H9 (cell line): ENCODE measurements around the gene TNFAIP3. TPM values are rescaled to one million over a fixed set of nuclear protein-coding genes. Genes with fewer than 3 reads are reported as not detected.

Source experiments
- DNase-seq: peaks from one replicate; pipeline ENCODE4 v3.0.0-alpha.2; 2017
- H2AFZ ChIP-seq: one replicate; pipeline ENCODE4 v1.6.1; 2013; ENCODE audit warnings: mild to moderate bottlenecking, low read length, control low read depth, moderate library complexity
- H2AK5ac ChIP-seq: 2 replicates; pipeline ENCODE4 v1.6.1; 2013; ENCODE audit warnings: low read length, control low read depth, mixed read lengths; ENCODE audit not compliant: insufficient read length
- H2BK120ac ChIP-seq: one replicate; pipeline ENCODE4 v1.6.1; 2013; ENCODE audit warnings: low read depth, mild to moderate bottlenecking, low read length, control low read depth, inconsistent platforms; ENCODE audit not compliant: poor library complexity, severe bottlenecking
- H2BK12ac ChIP-seq: 2 replicates; pipeline ENCODE4 v1.6.1; 2013; ENCODE audit warnings: low read length, control low read depth, mixed read lengths, low read depth; ENCODE audit not compliant: insufficient read length
- H2BK15ac ChIP-seq: 2 replicates; pipeline ENCODE4 v1.6.1; 2013; ENCODE audit warnings: low read depth, low read length, control low read depth
- H2BK20ac ChIP-seq: one replicate; pipeline ENCODE4 v1.6.1; 2013; ENCODE audit warnings: low read depth, mild to moderate bottlenecking, low read length, control low read depth, inconsistent platforms; ENCODE audit not compliant: poor library complexity, severe bottlenecking
- H2BK5ac ChIP-seq: 2 replicates; pipeline ENCODE4 v1.6.1; 2013; ENCODE audit warnings: low read length, control low read depth, mixed read lengths; ENCODE audit not compliant: insufficient read length
- H3K14ac ChIP-seq: 2 replicates; pipeline ENCODE4 v1.6.1; 2013; ENCODE audit warnings: low read length, control low read depth; ENCODE audit not compliant: insufficient read depth
- H3K18ac ChIP-seq: 2 replicates; pipeline ENCODE4 v1.6.1; 2013; ENCODE audit warnings: low read depth, mild to moderate bottlenecking, mixed read lengths, low read length, control low read depth; ENCODE audit not compliant: insufficient read length
- H3K23ac ChIP-seq: 2 replicates; pipeline ENCODE4 v1.6.1; 2013; ENCODE audit warnings: low read length, control low read depth, mixed read lengths, low read depth; ENCODE audit not compliant: insufficient read length
- H3K23me2 ChIP-seq: 2 replicates; pipeline ENCODE4 v1.6.1; 2013; ENCODE audit warnings: low read depth, mild to moderate bottlenecking, mixed read lengths, low read length, control low read depth; ENCODE audit not compliant: insufficient read length, poor library complexity, severe bottlenecking
- H3K27ac ChIP-seq: 2 replicates; pipeline ENCODE4 v1.5.1; 2013; ENCODE audit warnings: low read length, control low read depth, mixed read lengths, low read depth; ENCODE audit not compliant: insufficient read length
- H3K27me3 ChIP-seq: 2 replicates; pipeline ENCODE4 v1.6.1; 2013; ENCODE audit warnings: low read length, control low read depth, inconsistent platforms; ENCODE audit not compliant: insufficient read depth
- H3K4ac ChIP-seq: 2 replicates; pipeline ENCODE4 v1.6.1; 2013; ENCODE audit warnings: low read depth, mild to moderate bottlenecking, control low read depth, inconsistent platforms, low read length, moderate library complexity
- H3K4me1 ChIP-seq: 2 replicates; pipeline ENCODE4 v1.6.1; 2013; ENCODE audit warnings: low read length, control low read depth, inconsistent platforms; ENCODE audit not compliant: insufficient read depth
- H3K4me2 ChIP-seq: 2 replicates; pipeline ENCODE4 v1.6.1; 2013; ENCODE audit warnings: low read length, control low read depth, mixed read lengths; ENCODE audit not compliant: insufficient read length, insufficient read depth
- H3K56ac ChIP-seq: 2 replicates; pipeline ENCODE4 v1.6.1; 2013; ENCODE audit warnings: low read depth, mild to moderate bottlenecking, mixed read lengths, low read length, control low read depth; ENCODE audit not compliant: insufficient read length
- H3K79me1 ChIP-seq: 2 replicates; pipeline ENCODE4 v1.6.1; 2013; ENCODE audit warnings: low read depth, mild to moderate bottlenecking, moderate library complexity, low read length, control low read depth, inconsistent platforms; ENCODE audit not compliant: insufficient read depth, poor library complexity, severe bottlenecking
- H3K79me2 ChIP-seq: 2 replicates; pipeline ENCODE4 v1.6.1; 2013; ENCODE audit warnings: low read length, control low read depth, inconsistent platforms; ENCODE audit not compliant: insufficient read depth
- H3K9ac ChIP-seq: 2 replicates; pipeline ENCODE4 v1.6.1; 2013; ENCODE audit warnings: low read length, control low read depth, mixed read lengths; ENCODE audit not compliant: insufficient read length; ENCODE audit errors: extremely low read depth
- H3K9me3 ChIP-seq: one replicate; pipeline ENCODE4 v1.6.1; 2013; ENCODE audit warnings: low read depth, low read length, inconsistent platforms; ENCODE audit not compliant: control insufficient read depth
- H3T11ph ChIP-seq: one replicate; pipeline ENCODE4 v1.6.1; 2013; ENCODE audit warnings: mild to moderate bottlenecking, low read length, control low read depth, inconsistent platforms
- H4K20me1 ChIP-seq: one replicate; pipeline ENCODE4 v1.6.1; 2013; ENCODE audit not compliant: control insufficient read depth, insufficient read length, insufficient read depth
- H4K5ac ChIP-seq: 2 replicates; pipeline ENCODE4 v1.6.1; 2013; ENCODE audit warnings: low read depth, mild to moderate bottlenecking, mixed read lengths, low read length, control low read depth; ENCODE audit not compliant: insufficient read length
- H4K8ac ChIP-seq: replicated peaks from 2 replicates; pipeline ENCODE4 v1.6.1; 2013; ENCODE audit warnings: low read length, control low read depth, mixed read lengths, low read depth; ENCODE audit not compliant: insufficient read length
- H4K91ac ChIP-seq: 2 replicates; pipeline ENCODE4 v1.6.1; 2013; ENCODE audit warnings: low read depth, mild to moderate bottlenecking, moderate library complexity, mixed read lengths, low read length, control low read depth; ENCODE audit not compliant: insufficient read length
- H3K27ac Mint-ChIP-seq, 3 experiments: 2 replicates in 2 of 3; 3 replicates in 1 of 3; pipeline ENCODE4 v1.8.0; 2020 to 2021; ENCODE audit warnings: mixed read lengths in 3 of 3, mild to moderate bottlenecking in 1 of 3, moderate library complexity in 1 of 3
- H3K27me3 Mint-ChIP-seq: 2 replicates; pipeline ENCODE4 v1.8.0; 2021; ENCODE audit warnings: low read depth, mild to moderate bottlenecking, moderate library complexity, mixed read lengths
- H3K36me3 Mint-ChIP-seq, 3 experiments: 2 replicates in 2 of 3; 3 replicates in 1 of 3; pipeline ENCODE4 v1.8.0; 2020 to 2021; ENCODE audit warnings: low read depth in 3 of 3, mixed read lengths in 3 of 3; ENCODE audit not compliant: insufficient read depth in 1 of 3
- H3K4me1 Mint-ChIP-seq, 2 experiments: 2 replicates each; pipeline ENCODE4 v1.8.0; 2020; ENCODE audit warnings: mixed read lengths in 2 of 2
- H3K4me3 Mint-ChIP-seq, 2 experiments: 2 replicates in 1 of 2; 3 replicates in 1 of 2; pipeline ENCODE4 v1.8.0; 2020 to 2021; ENCODE audit warnings: mild to moderate bottlenecking in 2 of 2, mixed read lengths in 2 of 2, moderate library complexity in 1 of 2
- H3K9me3 Mint-ChIP-seq, 2 experiments: 2 replicates in 1 of 2; 3 replicates in 1 of 2; pipeline ENCODE4 v1.8.0; 2020; ENCODE audit warnings: mild to moderate bottlenecking in 2 of 2, mixed read lengths in 2 of 2, moderate library complexity in 1 of 2
- CTCF ChIP-seq: fragments of 200-600 bp; sonication (generic); conservative IDR thresholded peaks from 3 replicates; pipeline ENCODE4 v1.8.0; 2021; ENCODE audit warnings: antibody characterized with exemption, mild to moderate bottlenecking
- WGBS: extraction: QIAGEN DNeasy Blood & Tissue Kit; methylation state at CpG from one replicate; pipeline ENCODE4 v1.1.7; 2013; ENCODE audit warnings: missing lambda C conversion rate, low lambda C conversion rate, mixed read lengths; ENCODE audit not compliant: insufficient read length; ENCODE audit errors: extremely low coverage; 5-methylcytosine and 5-hydroxymethylcytosine counted together
- total RNA-seq: library from RNA; stranded (reverse); gene quantifications from 2 replicates; pipeline ENCODE4 v1.2.1, GENCODE V29; 2021

TNFAIP3 gene
- total RNA-seq, 1 experiment from 2014 or later, result 3.7 TPM

- Histone ChIP-seq H2BK15ac (no peak overlapping the region), H3K4me2 (no peak overlapping the region), H2BK20ac (no peak overlapping the region), H3K23me2 (no peaks in the 10 kb centered on the region), H3K79me1 (no peaks in the 10 kb centered on the region), H3K4me1 (no peaks in the 10 kb centered on the region), H3K4ac (no peak overlapping the region), H2BK120ac (no peak overlapping the region), H4K8ac (no peak overlapping the region), H2AFZ (no peak overlapping the region), H3K56ac (no peak overlapping the region), H2BK12ac (no peak overlapping the region), H3K9ac (no peak overlapping the region), H3K27me3 (no peaks in the 10 kb centered on the region), H2BK5ac (no peak overlapping the region), H4K91ac (no peak overlapping the region), H3K27ac (no peak overlapping the region), H3K23ac (no peak overlapping the region), H2AK5ac (no peak overlapping the region), H4K5ac (no peak overlapping the region), H3K9me3 (no peaks in the 10 kb centered on the region), H4K20me1 (no peaks in the 10 kb centered on the region), H3K14ac (no peak overlapping the region), H3T11ph (no peak overlapping the region), H3K18ac (no peak overlapping the region), H3K79me2 (no peaks in the 10 kb centered on the region)
- H3K4me3 Mint-ChIP-seq, result no peak overlapping the region
- no peaks in the 10 kb centered on the region; a peak in 1 of 5 replicates for H3K9me3 Mint-ChIP-seq
- peaks cover under 1 to 4% of the 10 kb centered on the region in 2 experiments for H3K4me1 Mint-ChIP-seq
- no peak overlapping the region for H3K27ac Mint-ChIP-seq
- DNase-seq, result no peak
- no peaks in the 10 kb centered on the region for H3K36me3 Mint-ChIP-seq
- no peak for TF ChIP-seq CTCF
- no CpG with 5 or more reads among the region's 8 CpGs for WGBS
- peaks cover 2% of the 10 kb centered on the region for H3K27me3 Mint-ChIP-seq
These were observed 53.0 kb downstream of the TNFAIP3 start for GRCh38 chr6:137919837-137920730.
